ENCODE results near the gene DNAJC30.

Gene DNAJC30

GRCh38 chr7:73706126-73707044 is 23.1 kb upstream of the DNAJC30 start:
- TF ChIP-seq SP1 (IDR thresholded peaks at IDR 0.05) (no peak), L3MBTL2 (conservative IDR thresholded peaks at IDR 0.05) (no peak), LEF1 (IDR thresholded peaks at IDR 0.05; ENCODE audit: borderline replicate concordance) (no peak), FOXM1 (IDR thresholded peaks at IDR 0.05; ENCODE audit: borderline replicate concordance) (no peak), SUZ12 (IDR thresholded peaks at IDR 0.05) (no peak), FOXK2 (IDR thresholded peaks at IDR 0.05) (no peak), ELF4 (IDR thresholded peaks at IDR 0.05) (no peak), TARDBP (IDR thresholded peaks at IDR 0.05) (no peak), CTBP1 (IDR thresholded peaks at IDR 0.05; ENCODE audit: borderline replicate concordance) (no peak), BHLHE40 (IDR thresholded peaks at IDR 0.05; ENCODE audit: borderline replicate concordance) (no peak), ARNT (IDR thresholded peaks at IDR 0.05) (no peak), FOXA1 (IDR thresholded peaks at IDR 0.05) (no peak), HDGF (IDR thresholded peaks at IDR 0.05; ENCODE audit: borderline replicate concordance) (no peak)
- no peak for DNase-seq (ENCODE audit: extremely low spot score)
- CTCF ChIA-PET, result interaction anchor here (1.0 kb wide), 1 partner anchor 8 kb away, joined by 4 read pairs; no protein-coding TSS in a partner anchor
- POLR2A ChIA-PET, result interaction anchor here (0.8 to 1.2 kb wide), 2 partner anchors 14 to 19 kb away, joined by 3 to 4 read pairs; partner anchors contain the start of gene STX1A

- DNase-seq (ENCODE audit: extremely low spot score), result no peak
- POLR2A ChIA-PET, result interaction anchor here (0.8 to 1.2 kb wide), 2 partner anchors 15 to 20 kb away, joined by 3 to 4 read pairs; partner anchors contain the start of gene STX1A
- CTCF ChIA-PET, result interaction anchor here (1.0 kb wide), 1 partner anchor 9 kb away, joined by 4 read pairs; no protein-coding TSS in a partner anchor
- no peak for TF ChIP-seq SUZ12 (IDR thresholded peaks at IDR 0.05)
- TF ChIP-seq BHLHE40 (IDR thresholded peaks at IDR 0.05; ENCODE audit: borderline replicate concordance), result no peak
- no peak for TF ChIP-seq L3MBTL2 (conservative IDR thresholded peaks at IDR 0.05)
- no peak for TF ChIP-seq TARDBP (IDR thresholded peaks at IDR 0.05)
- no peak for TF ChIP-seq FOXA1 (IDR thresholded peaks at IDR 0.05)
- no peak for TF ChIP-seq NFRKB (IDR thresholded peaks at IDR 0.05)
- TF ChIP-seq SP1 (IDR thresholded peaks at IDR 0.05), result no peak
These were observed 22.3 kb upstream of the DNAJC30 start for GRCh38 chr7:73705551-73705920.

- ChIA-PET CTCF (no interaction called here), POLR2A (interaction anchor here (0.6 to 0.8 kb wide), 2 partner anchors 12 to 21 kb away, joined by 3 read pairs; no protein-coding TSS in a partner anchor)
- TF ChIP-seq CTBP1 (IDR thresholded peaks at IDR 0.05; ENCODE audit: borderline replicate concordance), result no peak
- TF ChIP-seq ELF4 (IDR thresholded peaks at IDR 0.05), result no peak
- no peak for TF ChIP-seq NFRKB (IDR thresholded peaks at IDR 0.05)
- no peak for TF ChIP-seq L3MBTL2 (conservative IDR thresholded peaks at IDR 0.05)
- TF ChIP-seq HDGF (IDR thresholded peaks at IDR 0.05; ENCODE audit: borderline replicate concordance), result no peak
- TF ChIP-seq TARDBP (IDR thresholded peaks at IDR 0.05), result no peak
- no peak for TF ChIP-seq FOXK2 (IDR thresholded peaks at IDR 0.05)
- TF ChIP-seq FOXM1 (IDR thresholded peaks at IDR 0.05; ENCODE audit: borderline replicate concordance), result no peak
- TF ChIP-seq SP1 (IDR thresholded peaks at IDR 0.05), result no peak
- TF ChIP-seq ZNF384 (IDR thresholded peaks at IDR 0.05), result no peak
- TF ChIP-seq ARNT (IDR thresholded peaks at IDR 0.05), result no peak
- TF ChIP-seq SUZ12 (IDR thresholded peaks at IDR 0.05), result no peak
- no peak for TF ChIP-seq BHLHE40 (IDR thresholded peaks at IDR 0.05; ENCODE audit: borderline replicate concordance)
- no peak for TF ChIP-seq FOXA1 (IDR thresholded peaks at IDR 0.05)
- no peak for TF ChIP-seq PKNOX1 (IDR thresholded peaks at IDR 0.05)
- no peak for TF ChIP-seq LEF1 (IDR thresholded peaks at IDR 0.05; ENCODE audit: borderline replicate concordance)
- DNase-seq (ENCODE audit: extremely low spot score), result no peak
These were observed 21.6 kb upstream of the DNAJC30 start for GRCh38 chr7:73704640-73705550.

- POLR2A ChIA-PET, result interaction anchor here (0.6 kb wide), 1 partner anchor 13 kb away, joined by 3 read pairs; no protein-coding TSS in a partner anchor
- peak; percentile 77 for DNase-seq (ENCODE audit: extremely low spot score)
- CTCF ChIA-PET, result no interaction called here
- TF ChIP-seq FOXM1 (IDR thresholded peaks at IDR 0.05; ENCODE audit: borderline replicate concordance), result no peak
- no peak for TF ChIP-seq HDGF (IDR thresholded peaks at IDR 0.05; ENCODE audit: borderline replicate concordance)
- no peak for TF ChIP-seq SP1 (IDR thresholded peaks at IDR 0.05)
- no peak for TF ChIP-seq BHLHE40 (IDR thresholded peaks at IDR 0.05; ENCODE audit: borderline replicate concordance)
- TF ChIP-seq FOXA1 (IDR thresholded peaks at IDR 0.05), result no peak
- TF ChIP-seq CTBP1 (IDR thresholded peaks at IDR 0.05; ENCODE audit: borderline replicate concordance), result no peak
These were observed 20.7 kb upstream of the DNAJC30 start for GRCh38 chr7:73703757-73704639.

- DNase-seq (ENCODE audit: extremely low spot score), result no peak
- ChIA-PET CTCF (no interaction called here), POLR2A (no interaction called here)
- TF ChIP-seq ARNT (IDR thresholded peaks at IDR 0.05) (no peak), FOXA1 (IDR thresholded peaks at IDR 0.05) (no peak), CTBP1 (IDR thresholded peaks at IDR 0.05; ENCODE audit: borderline replicate concordance) (no peak), SP1 (IDR thresholded peaks at IDR 0.05) (no peak), NFRKB (IDR thresholded peaks at IDR 0.05) (no peak), FOXK2 (IDR thresholded peaks at IDR 0.05) (no peak), BHLHE40 (IDR thresholded peaks at IDR 0.05; ENCODE audit: borderline replicate concordance) (no peak), TARDBP (IDR thresholded peaks at IDR 0.05) (no peak), HDGF (IDR thresholded peaks at IDR 0.05; ENCODE audit: borderline replicate concordance) (no peak)
These were observed 20.0 kb upstream of the DNAJC30 start for GRCh38 chr7:73703225-73703624.

All from HEK293T (cell line).